ENCODE measurements around the gene SNAP47.

DNA sequence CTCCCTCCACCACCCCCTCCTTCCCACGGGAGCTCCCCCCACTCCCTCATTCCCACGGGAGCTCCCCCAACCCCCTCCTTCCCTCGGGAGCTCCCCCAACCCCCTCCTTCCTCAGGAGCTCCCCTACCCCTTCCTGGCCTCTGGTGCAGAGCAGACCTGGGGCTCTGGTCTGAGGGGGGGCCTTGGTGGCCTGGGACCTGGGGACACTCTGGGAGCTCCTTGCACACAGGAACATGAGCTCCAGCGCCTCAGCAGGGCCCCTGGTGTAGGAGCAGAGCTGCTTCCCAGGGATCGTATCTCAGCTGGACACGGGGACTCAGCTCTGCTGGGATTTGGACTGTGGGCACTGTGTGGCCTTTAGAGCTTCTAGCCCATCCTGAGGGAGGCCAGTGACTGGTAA lies 60.5 kb downstream of the SNAP47 start:
- no peak for TF ChIP-seq USF2 (IDR thresholded peaks at IDR 0.05; ENCODE audit: low read depth, low read length)
- TF ChIP-seq, protein P1, sequence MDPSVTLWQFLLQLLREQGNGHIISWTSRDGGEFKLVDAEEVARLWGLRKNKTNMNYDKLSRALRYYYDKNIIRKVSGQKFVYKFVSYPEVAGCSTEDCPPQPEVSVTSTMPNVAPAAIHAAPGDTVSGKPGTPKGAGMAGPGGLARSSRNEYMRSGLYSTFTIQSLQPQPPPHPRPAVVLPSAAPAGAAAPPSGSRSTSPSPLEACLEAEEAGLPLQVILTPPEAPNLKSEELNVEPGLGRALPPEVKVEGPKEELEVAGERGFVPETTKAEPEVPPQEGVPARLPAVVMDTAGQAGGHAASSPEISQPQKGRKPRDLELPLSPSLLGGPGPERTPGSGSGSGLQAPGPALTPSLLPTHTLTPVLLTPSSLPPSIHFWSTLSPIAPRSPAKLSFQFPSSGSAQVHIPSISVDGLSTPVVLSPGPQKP (IDR thresholded peaks at IDR 0.05; ENCODE audit: borderline replicate concordance, low read depth, low read length), result no peak
- TF ChIP-seq POLR2A (IDR thresholded peaks at IDR 0.05; ENCODE audit: low read depth, low read length), result no peak
- TF ChIP-seq CTCF (conservative IDR thresholded peaks at IDR 0.05; ENCODE audit: low read depth, low read length), result no peak
- no peak for TF ChIP-seq MAFK (IDR thresholded peaks at IDR 0.05; ENCODE audit: low read depth, low read length)
- TF ChIP-seq SMC3 (IDR thresholded peaks at IDR 0.05; ENCODE audit: low read depth, low read length), result no peak
- no peak for TF ChIP-seq RCOR1 (IDR thresholded peaks at IDR 0.05; ENCODE audit: insufficient replicate concordance, low read length)
- TF ChIP-seq CEBPB (IDR thresholded peaks at IDR 0.05; ENCODE audit: low read depth, low read length), result no peak

Data from IMR-90 (cell line).